ENCODE measurements around the gene KIFC3. TPM values are rescaled to one million over a fixed set of nuclear protein-coding genes. Genes with fewer than 3 reads are reported as not detected.

Gene KIFC3
- total RNA-seq, 2 experiments from 2014 or later: not detected

DNA sequence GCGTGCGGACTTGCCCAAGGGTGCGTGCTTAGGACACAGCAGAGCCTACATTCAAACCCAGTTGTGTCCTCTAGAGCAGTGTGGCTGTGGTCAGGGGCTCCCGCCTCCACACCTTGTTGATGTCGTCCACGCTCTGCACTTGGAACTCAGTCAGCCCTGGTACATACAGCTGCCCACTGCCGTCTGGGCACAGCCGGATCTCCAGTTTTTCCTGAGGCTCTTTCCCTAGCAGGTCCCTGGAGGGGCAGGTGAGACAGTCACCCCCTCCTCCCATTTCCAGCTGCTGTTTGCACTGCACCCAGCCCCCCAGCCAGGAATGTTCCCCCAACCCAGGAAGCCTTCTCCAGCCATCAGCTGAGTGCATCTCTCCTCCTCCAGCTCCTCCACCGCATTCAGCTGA is 41.0 kb downstream of the KIFC3 start:
- no peak overlapping the region for H3K4me3 ChIP-seq (ENCODE audit: low read length)
- H3K27me3 ChIP-seq (ENCODE audit: control insufficient read depth in 1 of 2, insufficient read depth in 2 of 2, low read length in 2 of 2): no peaks in the 10 kb centered on the region
- Mint-ChIP-seq H3K4me1 (ENCODE audit: low read depth) (no peaks in the 10 kb centered on the region), H3K27ac (no peak overlapping the region), H3K27me3 (no peaks in the 10 kb centered on the region), H3K36me3 (ENCODE audit: low read depth) (no peaks in the 10 kb centered on the region), H3K4me3 (no peak overlapping the region), H3K9me3 (no peaks in the 10 kb centered on the region)
- no peak for DNase-seq
- ATAC-seq (ENCODE audit: poor library complexity): no peak
- H3K36me3 ChIP-seq (ENCODE audit: insufficient read depth, low read length): no peaks in the 10 kb centered on the region
- TF ChIP-seq, protein P1, sequence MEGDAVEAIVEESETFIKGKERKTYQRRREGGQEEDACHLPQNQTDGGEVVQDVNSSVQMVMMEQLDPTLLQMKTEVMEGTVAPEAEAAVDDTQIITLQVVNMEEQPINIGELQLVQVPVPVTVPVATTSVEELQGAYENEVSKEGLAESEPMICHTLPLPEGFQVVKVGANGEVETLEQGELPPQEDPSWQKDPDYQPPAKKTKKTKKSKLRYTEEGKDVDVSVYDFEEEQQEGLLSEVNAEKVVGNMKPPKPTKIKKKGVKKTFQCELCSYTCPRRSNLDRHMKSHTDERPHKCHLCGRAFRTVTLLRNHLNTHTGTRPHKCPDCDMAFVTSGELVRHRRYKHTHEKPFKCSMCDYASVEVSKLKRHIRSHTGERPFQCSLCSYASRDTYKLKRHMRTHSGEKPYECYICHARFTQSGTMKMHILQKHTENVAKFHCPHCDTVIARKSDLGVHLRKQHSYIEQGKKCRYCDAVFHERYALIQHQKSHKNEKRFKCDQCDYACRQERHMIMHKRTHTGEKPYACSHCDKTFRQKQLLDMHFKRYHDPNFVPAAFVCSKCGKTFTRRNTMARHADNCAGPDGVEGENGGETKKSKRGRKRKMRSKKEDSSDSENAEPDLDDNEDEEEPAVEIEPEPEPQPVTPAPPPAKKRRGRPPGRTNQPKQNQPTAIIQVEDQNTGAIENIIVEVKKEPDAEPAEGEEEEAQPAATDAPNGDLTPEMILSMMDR (IDR thresholded peaks at IDR 0.05): no peak
- ChIA-PET POLR2A (no interaction called here), CTCF (no interaction called here)
- H3K27ac ChIP-seq (ENCODE audit: low read depth in 1 of 2, low read length in 2 of 2): no peak overlapping the region
- intact Hi-C loops (cut with DNase I, micrococcal nuclease): no loop called here
- peaks cover 15% of the 10 kb centered on the region for H3K4me1 ChIP-seq (ENCODE audit: insufficient read depth, low read length)
- no peaks in the 10 kb centered on the region for H3K9me3 ChIP-seq (ENCODE audit: control insufficient read depth in 1 of 2, insufficient read depth in 1 of 2, low read length in 2 of 2)

- Mint-ChIP-seq H3K4me3 (no peak overlapping the region), H3K9me3 (no peaks in the 10 kb centered on the region), H3K36me3 (ENCODE audit: low read depth) (no peaks in the 10 kb centered on the region), H3K27ac (no peak overlapping the region), H3K4me1 (ENCODE audit: low read depth) (no peaks in the 10 kb centered on the region), H3K27me3 (no peaks in the 10 kb centered on the region)
- intact Hi-C loops (cut with DNase I, micrococcal nuclease): no loop called here
- Histone ChIP-seq H3K4me3 (ENCODE audit: low read length) (no peak overlapping the region), H3K9me3 (ENCODE audit: control insufficient read depth in 1 of 2, insufficient read depth in 1 of 2, low read length in 2 of 2) (no peaks in the 10 kb centered on the region), H3K27ac (ENCODE audit: low read depth in 1 of 2, low read length in 2 of 2) (no peak overlapping the region), H3K36me3 (ENCODE audit: insufficient read depth, low read length) (no peaks in the 10 kb centered on the region), H3K27me3 (ENCODE audit: control insufficient read depth in 1 of 2, insufficient read depth in 2 of 2, low read length in 2 of 2) (no peaks in the 10 kb centered on the region), H3K4me1 (ENCODE audit: insufficient read depth, low read length) (peaks cover 15% of the 10 kb centered on the region)
- TF ChIP-seq, protein P1 (IDR thresholded peaks at IDR 0.05): no peak
- POLR2A ChIA-PET: no interaction called here
- DNase-seq: no peak
- no peak for ATAC-seq (ENCODE audit: poor library complexity)
- CTCF ChIA-PET: no interaction called here
These were observed 41.7 kb downstream of the KIFC3 start for GRCh38 chr16:57760357-57761160.

- H3K4me1 ChIP-seq (ENCODE audit: insufficient read depth, low read length): peaks cover 15% of the 10 kb centered on the region
- H3K27me3 ChIP-seq (ENCODE audit: control insufficient read depth in 1 of 2, insufficient read depth in 2 of 2, low read length in 2 of 2): no peaks in the 10 kb centered on the region
- POLR2A ChIA-PET: no interaction called here
- CTCF ChIA-PET: no interaction called here
- intact Hi-C loops (cut with DNase I, micrococcal nuclease): loop anchor here (5.0 to 10.0 kb wide), 3 partner anchors 105 to 728 kb away; no protein-coding TSS in a partner anchor
- H3K27ac ChIP-seq (ENCODE audit: low read depth in 1 of 2, low read length in 2 of 2): no peak overlapping the region
- Mint-ChIP-seq H3K27me3 (no peaks in the 10 kb centered on the region), H3K4me1 (ENCODE audit: low read depth) (no peaks in the 10 kb centered on the region), H3K36me3 (ENCODE audit: low read depth) (no peaks in the 10 kb centered on the region), H3K9me3 (no peaks in the 10 kb centered on the region), H3K4me3 (no peak overlapping the region), H3K27ac (no peak overlapping the region)
- no peak overlapping the region for H3K4me3 ChIP-seq (ENCODE audit: low read length)
- no peaks in the 10 kb centered on the region for H3K9me3 ChIP-seq (ENCODE audit: control insufficient read depth in 1 of 2, insufficient read depth in 1 of 2, low read length in 2 of 2)
- ATAC-seq (ENCODE audit: poor library complexity) (no peak), DNase-seq (no peak)
- TF ChIP-seq, protein P1 (IDR thresholded peaks at IDR 0.05): no peak
- H3K36me3 ChIP-seq (ENCODE audit: insufficient read depth, low read length): peaks cover under 1% of the 10 kb centered on the region
These were observed 42.5 kb downstream of the KIFC3 start for GRCh38 chr16:57759541-57760356.

Data from CD4-positive, alpha-beta T cell (primary cell).